Thyroid gland (tissue), 4 donors: ENCODE data around the gene RAB32.

Source experiments
- POLR2A ChIP-seq, 2 donors: fragments of 450-650 bp; IDR thresholded peaks; one replicate each; pipeline ENCODE4 v1.6.1; 2017; ENCODE audit warnings: antibody characterized with exemption in 2 of 2, mild to moderate bottlenecking in 2 of 2, moderate library complexity in 1 of 2
- TF ChIP-seq, protein P1 (sequence below), 6 experiments: fragments of 200-600 bp in 3 of 6; fragments of 450-650 bp in 3 of 6; sonication (generic) in 3 of 6; IDR thresholded peaks; one replicate each; pipeline ENCODE4 v1.5.1; 2016 to 2019; ENCODE audit warnings: antibody characterized with exemption in 6 of 6, mild to moderate bottlenecking in 2 of 6, inconsistent platforms in 1 of 6, moderate library complexity in 1 of 6

GRCh38 chr6:146553377-146554135 lies 9.9 kb downstream of the RAB32 start:
- TF ChIP-seq, protein P1, sequence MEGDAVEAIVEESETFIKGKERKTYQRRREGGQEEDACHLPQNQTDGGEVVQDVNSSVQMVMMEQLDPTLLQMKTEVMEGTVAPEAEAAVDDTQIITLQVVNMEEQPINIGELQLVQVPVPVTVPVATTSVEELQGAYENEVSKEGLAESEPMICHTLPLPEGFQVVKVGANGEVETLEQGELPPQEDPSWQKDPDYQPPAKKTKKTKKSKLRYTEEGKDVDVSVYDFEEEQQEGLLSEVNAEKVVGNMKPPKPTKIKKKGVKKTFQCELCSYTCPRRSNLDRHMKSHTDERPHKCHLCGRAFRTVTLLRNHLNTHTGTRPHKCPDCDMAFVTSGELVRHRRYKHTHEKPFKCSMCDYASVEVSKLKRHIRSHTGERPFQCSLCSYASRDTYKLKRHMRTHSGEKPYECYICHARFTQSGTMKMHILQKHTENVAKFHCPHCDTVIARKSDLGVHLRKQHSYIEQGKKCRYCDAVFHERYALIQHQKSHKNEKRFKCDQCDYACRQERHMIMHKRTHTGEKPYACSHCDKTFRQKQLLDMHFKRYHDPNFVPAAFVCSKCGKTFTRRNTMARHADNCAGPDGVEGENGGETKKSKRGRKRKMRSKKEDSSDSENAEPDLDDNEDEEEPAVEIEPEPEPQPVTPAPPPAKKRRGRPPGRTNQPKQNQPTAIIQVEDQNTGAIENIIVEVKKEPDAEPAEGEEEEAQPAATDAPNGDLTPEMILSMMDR (IDR thresholded peaks at IDR 0.05) = no peak
- no peak for TF ChIP-seq POLR2A (IDR thresholded peaks at IDR 0.05)
